Measurements from ENCODE around the gene CEP152. TPM values are rescaled to one million over a fixed set of nuclear protein-coding genes. Genes with fewer than 3 reads are reported as not detected.

CEP152 gene
- total RNA-seq, 1 experiment from 2014 or later: 24.6 TPM

DNA sequence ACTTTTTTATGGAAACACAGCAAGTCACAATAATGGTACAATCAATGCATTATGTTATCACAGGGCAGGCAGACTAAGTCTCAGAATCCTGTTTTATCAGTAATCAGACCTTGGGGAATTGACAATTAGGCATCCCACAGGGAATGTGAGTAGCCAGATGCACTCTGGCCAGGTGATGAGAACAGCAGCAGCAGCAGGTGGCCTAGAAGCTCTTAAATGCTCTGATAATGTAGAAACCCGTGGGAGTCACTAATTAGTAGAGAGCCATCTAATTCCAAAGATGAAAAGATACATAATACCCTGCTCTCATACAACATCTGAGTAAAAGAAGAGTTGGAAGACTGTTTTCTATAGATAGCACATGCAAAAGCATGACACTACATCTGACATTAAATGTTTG lies 12.6 kb downstream of the CEP152 start:
- intact Hi-C loops (cut with micrococcal nuclease; ENCODE audit: unreplicated experiment): no loop called here
- no peaks in the 10 kb centered on the region for H3K27me3 ChIP-seq (ENCODE audit: insufficient read depth, low read depth)
- H2AFZ ChIP-seq: no peak overlapping the region
- H3K27ac ChIP-seq: no peak overlapping the region
- no peaks in the 10 kb centered on the region for H3K9me3 ChIP-seq (ENCODE audit: insufficient read depth, low read depth)
- no peak for DNase-seq
- 0 out of 2 replicates have a peak, but pooled peaks cover 3% of the 10 kb centered on the region for H3K36me3 ChIP-seq (ENCODE audit: low read depth)
- H3K4me1 ChIP-seq (replicated peaks; ENCODE audit: insufficient read depth): peaks cover 15% of the 10 kb centered on the region
- no TSS peak for BruUV-seq (replicated peaks)
- ChIA-PET POLR2A (ENCODE audit: unreplicated experiment) (no interaction called here), CTCF (interaction anchor here (0.6 to 0.7 kb wide), 3 partner anchors 81 to 925 kb away, joined by 3 to 4 read pairs (median 4); no protein-coding TSS in a partner anchor)
- H3K79me2 ChIP-seq (ENCODE audit: low read depth): peaks cover 17% of the 10 kb centered on the region
- no peaks in the 10 kb centered on the region; the same call in 1 of the 2 replicates for H4K20me1 ChIP-seq (ENCODE audit: insufficient read depth)
- H3K4me2 ChIP-seq: no peak overlapping the region
- no peaks in the 10 kb centered on the region for H3F3A ChIP-seq (ENCODE audit: insufficient read depth, low read depth)
- no peak overlapping the region for H3K4me3 ChIP-seq
- no peaks in the 10 kb centered on the region for H3K9me2 ChIP-seq (ENCODE audit: insufficient read depth)
- TF ChIP-seq EZH2 (IDR thresholded peaks at IDR 0.05; ENCODE audit: low read depth): no peak
- TF ChIP-seq, protein P1, sequence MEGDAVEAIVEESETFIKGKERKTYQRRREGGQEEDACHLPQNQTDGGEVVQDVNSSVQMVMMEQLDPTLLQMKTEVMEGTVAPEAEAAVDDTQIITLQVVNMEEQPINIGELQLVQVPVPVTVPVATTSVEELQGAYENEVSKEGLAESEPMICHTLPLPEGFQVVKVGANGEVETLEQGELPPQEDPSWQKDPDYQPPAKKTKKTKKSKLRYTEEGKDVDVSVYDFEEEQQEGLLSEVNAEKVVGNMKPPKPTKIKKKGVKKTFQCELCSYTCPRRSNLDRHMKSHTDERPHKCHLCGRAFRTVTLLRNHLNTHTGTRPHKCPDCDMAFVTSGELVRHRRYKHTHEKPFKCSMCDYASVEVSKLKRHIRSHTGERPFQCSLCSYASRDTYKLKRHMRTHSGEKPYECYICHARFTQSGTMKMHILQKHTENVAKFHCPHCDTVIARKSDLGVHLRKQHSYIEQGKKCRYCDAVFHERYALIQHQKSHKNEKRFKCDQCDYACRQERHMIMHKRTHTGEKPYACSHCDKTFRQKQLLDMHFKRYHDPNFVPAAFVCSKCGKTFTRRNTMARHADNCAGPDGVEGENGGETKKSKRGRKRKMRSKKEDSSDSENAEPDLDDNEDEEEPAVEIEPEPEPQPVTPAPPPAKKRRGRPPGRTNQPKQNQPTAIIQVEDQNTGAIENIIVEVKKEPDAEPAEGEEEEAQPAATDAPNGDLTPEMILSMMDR (conservative IDR thresholded peaks at IDR 0.05): no peak

DNA sequence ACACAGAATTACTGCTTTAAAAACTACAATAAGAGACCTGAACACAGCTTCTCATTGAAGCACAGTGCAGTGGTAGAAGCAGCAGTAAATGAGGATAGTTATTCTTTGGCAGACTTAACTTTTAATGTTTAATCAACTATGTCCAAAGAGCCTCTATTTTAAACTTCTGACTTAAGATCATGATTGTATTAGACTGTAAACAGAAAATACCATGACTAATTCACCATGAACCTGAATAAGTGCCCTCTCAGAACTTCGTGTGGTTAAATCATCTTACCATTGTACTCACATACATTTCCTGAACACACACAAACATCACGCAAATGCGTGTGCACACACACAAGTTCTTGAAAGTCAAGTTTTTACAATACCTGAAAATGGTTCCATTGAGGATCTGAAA lies 13.9 kb downstream of the CEP152 start:
- H3K4me2 ChIP-seq: no peak overlapping the region
- BruUV-seq (replicated peaks): no TSS peak
- CTCF ChIA-PET: no interaction called here

DNA sequence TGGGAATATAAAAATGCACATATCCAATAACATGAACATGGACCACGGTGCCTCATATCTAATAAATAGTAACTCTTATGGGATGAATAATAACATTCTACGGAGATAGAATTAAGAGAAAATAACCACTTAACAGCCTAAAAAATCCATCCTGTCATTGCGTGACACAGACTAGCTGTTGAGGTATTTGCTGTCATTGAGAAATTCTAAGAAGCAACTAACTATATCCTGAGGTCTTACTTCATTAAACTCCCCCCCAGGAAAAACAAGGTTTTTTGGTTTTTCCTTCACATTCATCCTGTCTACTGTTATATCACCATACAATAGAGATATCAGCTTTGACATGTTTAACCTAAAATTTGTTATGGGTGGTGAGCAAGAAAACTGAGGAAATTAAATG lies 14.3 kb downstream of the CEP152 start:
- Histone ChIP-seq H3K9me3 (ENCODE audit: insufficient read depth, low read depth) (no peaks in the 10 kb centered on the region), H2AFZ (no peak overlapping the region), H3K79me2 (ENCODE audit: low read depth) (peaks cover 15% of the 10 kb centered on the region), H3K4me1 (replicated peaks; ENCODE audit: insufficient read depth) (peaks cover 15% of the 10 kb centered on the region), H3F3A (ENCODE audit: insufficient read depth, low read depth) (no peaks in the 10 kb centered on the region), H3K9me2 (ENCODE audit: insufficient read depth) (no peaks in the 10 kb centered on the region), H3K36me3 (ENCODE audit: low read depth) (no peaks in the 10 kb centered on the region), H3K4me2 (no peak overlapping the region), H3K27me3 (ENCODE audit: insufficient read depth, low read depth) (no peaks in the 10 kb centered on the region), H3K27ac (no peak overlapping the region), H4K20me1 (ENCODE audit: insufficient read depth) (no peaks in the 10 kb centered on the region; the same call in 1 of the 2 replicates), H3K4me3 (no peak overlapping the region)
- TF ChIP-seq, protein P1 (conservative IDR thresholded peaks at IDR 0.05): no peak
- no peak for TF ChIP-seq EZH2 (IDR thresholded peaks at IDR 0.05; ENCODE audit: low read depth)
- DNase-seq: no peak
- intact Hi-C loops (cut with micrococcal nuclease; ENCODE audit: unreplicated experiment): no loop called here
- POLR2A ChIA-PET (ENCODE audit: unreplicated experiment): no interaction called here
- CTCF ChIA-PET: no interaction called here
- BruUV-seq (replicated peaks): no TSS peak

More for the DNA sequence above, 13.9 kb downstream of the CEP152 start:
- POLR2A ChIA-PET (ENCODE audit: unreplicated experiment): no interaction called here
- Histone ChIP-seq H3K4me3 (no peak overlapping the region), H3K27ac (no peak overlapping the region), H3K4me1 (replicated peaks; ENCODE audit: insufficient read depth) (peaks cover 15% of the 10 kb centered on the region), H4K20me1 (ENCODE audit: insufficient read depth) (no peaks in the 10 kb centered on the region; the same call in 1 of the 2 replicates), H2AFZ (no peak overlapping the region), H3F3A (ENCODE audit: insufficient read depth, low read depth) (no peaks in the 10 kb centered on the region), H3K9me2 (ENCODE audit: insufficient read depth) (no peaks in the 10 kb centered on the region), H3K79me2 (ENCODE audit: low read depth) (peaks cover 17% of the 10 kb centered on the region), H3K27me3 (ENCODE audit: insufficient read depth, low read depth) (no peaks in the 10 kb centered on the region), H3K9me3 (ENCODE audit: insufficient read depth, low read depth) (no peaks in the 10 kb centered on the region), H3K36me3 (ENCODE audit: low read depth) (no peaks in the 10 kb centered on the region)
- intact Hi-C loops (cut with micrococcal nuclease; ENCODE audit: unreplicated experiment): no loop called here
- TF ChIP-seq, protein P1 (conservative IDR thresholded peaks at IDR 0.05): no peak
- TF ChIP-seq EZH2 (IDR thresholded peaks at IDR 0.05; ENCODE audit: low read depth): no peak
- no peak for DNase-seq

Measured in PC-9 (cell line).